HG03565 (cell line): Measurements from ENCODE around the gene YPEL3.
A peak's percentile ranks its signal among the peaks of the same experiment; 100 is the strongest.
"Not testable (repeated sequence)": the region's sequence is repeated elsewhere in the genome, so short reads cannot be mapped to it uniquely, and the experiment has no call there.

Source experiments
- ATAC-seq: cut with Tn5 transposase; IDR thresholded peaks from one replicate; pipeline ENCODE4 v1.9.1; 2021; ENCODE audit warnings: mild to moderate bottlenecking, moderate library complexity; ENCODE audit not compliant: unreplicated experiment

The YPEL3 gene, protein sequence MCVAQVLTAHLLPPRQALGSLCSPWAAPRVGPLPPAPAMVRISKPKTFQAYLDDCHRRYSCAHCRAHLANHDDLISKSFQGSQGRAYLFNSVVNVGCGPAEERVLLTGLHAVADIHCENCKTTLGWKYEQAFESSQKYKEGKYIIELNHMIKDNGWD

DNA sequence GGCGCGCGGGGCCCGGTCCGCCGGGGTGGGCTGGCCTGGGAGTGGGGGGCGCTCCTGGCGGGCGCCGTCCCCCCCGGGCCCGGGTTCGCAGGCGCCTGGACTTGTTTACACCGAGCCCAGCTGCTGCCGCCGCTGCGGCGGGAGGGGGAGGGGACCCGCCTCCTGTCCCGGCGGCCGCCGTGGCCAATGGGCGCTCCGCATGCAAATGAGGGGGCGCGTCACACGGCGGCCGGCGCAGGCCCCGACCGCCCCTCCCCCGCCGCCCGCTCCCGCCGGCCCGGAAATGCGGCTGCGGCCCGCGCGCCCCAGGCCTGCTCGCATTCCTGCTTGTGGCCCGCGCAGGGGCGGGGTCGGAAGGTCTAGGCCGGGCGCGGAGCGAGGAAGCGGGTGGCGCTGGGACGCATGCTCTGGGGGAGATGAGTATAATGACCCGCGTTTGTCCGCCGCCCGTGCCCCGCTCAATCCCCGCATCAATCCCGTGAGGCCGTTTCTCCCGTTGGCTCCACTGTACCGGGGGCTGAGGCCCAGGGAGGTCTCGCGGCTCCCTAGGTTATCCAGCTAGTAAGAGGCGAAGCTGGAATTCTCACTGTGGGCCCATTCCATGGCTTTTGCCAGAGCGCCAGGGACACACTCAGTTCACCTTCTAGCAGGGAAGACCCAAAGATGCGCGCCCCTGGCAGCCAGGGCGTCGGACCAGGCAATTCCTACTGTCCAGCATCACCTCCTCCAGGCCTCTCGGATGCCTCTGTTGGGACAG, at the start of gene YPEL3:
TSS of gene YPEL3 (minus strand) at position 109 of the 757 bp plus-strand sequence. CDS start 731 bp downstream, outside the sequence.
- ATAC-seq, result peak; percentile 31

DNA sequence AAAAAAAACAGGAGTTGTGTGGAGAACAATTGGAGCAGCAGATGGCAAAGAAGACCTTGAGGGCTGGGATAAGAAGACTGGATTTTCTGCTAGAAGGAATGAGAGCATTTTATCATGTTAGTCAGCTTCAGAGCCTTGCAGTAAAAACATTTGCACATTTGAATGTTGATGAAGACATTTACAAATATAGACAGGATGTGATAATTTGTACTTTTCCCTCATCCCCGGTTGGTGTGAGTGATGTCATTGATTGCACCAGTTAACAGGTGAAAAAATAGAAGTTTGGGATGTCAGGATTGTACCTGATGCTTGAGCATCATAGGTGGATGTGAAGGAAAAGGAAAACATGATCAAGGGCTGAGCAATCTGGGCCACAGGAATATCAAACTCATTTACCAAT, 49.6 kb upstream of the YPEL3 start:
- ATAC-seq, result no peak

DNA sequence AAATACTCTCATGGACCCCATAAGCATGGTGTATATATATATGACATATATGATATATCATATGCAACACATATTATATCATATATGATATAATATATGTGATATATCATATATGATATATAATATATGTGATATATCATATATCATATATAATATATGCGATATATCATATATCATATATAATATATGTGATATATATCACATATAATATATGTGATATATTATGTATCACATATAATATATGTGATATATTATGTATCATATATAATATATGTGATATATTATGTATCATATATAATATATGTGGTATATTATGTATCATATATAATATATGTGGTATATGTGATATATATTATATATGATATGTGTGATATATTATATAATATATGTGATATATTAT, 48.9 kb upstream of the YPEL3 start:
- no peak for ATAC-seq

DNA sequence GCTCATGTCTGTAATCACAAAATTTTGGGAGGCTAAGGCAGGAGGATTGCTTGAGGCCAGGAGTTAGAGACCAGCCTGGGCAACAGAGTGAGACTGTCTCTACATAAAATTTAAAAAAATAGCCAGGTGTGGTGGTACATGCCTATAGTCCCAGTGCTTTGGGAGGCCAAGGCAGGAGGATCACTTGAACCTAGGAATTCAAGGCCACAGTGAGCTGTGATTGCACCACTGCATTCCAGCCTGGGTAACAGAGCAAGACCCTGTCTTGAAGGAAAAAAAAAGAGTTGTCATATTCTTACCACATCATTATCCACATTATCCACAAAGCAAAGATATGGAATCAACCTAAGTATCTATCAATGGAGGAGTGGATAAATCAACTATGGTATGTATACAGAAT, 48.0 kb upstream of the YPEL3 start:
- no peak for ATAC-seq

DNA sequence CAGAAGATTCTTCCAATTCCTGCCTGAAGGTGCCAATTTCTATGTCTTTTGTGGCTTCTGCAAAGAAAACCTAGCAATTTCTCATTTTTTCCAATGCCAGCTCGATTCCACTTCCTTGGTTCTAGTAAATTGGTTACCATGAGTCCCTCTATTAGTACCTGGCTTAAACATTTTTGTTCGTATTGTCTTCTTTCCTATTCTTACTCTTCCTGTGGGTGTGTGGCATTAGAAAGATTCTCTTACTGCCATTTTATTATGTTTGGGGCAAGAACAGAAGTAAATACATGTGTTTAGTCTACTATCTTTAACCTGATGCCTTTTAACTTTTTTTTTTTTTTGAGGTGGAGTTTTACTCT, 47.3 kb upstream of the YPEL3 start:
- no peak for ATAC-seq

DNA sequence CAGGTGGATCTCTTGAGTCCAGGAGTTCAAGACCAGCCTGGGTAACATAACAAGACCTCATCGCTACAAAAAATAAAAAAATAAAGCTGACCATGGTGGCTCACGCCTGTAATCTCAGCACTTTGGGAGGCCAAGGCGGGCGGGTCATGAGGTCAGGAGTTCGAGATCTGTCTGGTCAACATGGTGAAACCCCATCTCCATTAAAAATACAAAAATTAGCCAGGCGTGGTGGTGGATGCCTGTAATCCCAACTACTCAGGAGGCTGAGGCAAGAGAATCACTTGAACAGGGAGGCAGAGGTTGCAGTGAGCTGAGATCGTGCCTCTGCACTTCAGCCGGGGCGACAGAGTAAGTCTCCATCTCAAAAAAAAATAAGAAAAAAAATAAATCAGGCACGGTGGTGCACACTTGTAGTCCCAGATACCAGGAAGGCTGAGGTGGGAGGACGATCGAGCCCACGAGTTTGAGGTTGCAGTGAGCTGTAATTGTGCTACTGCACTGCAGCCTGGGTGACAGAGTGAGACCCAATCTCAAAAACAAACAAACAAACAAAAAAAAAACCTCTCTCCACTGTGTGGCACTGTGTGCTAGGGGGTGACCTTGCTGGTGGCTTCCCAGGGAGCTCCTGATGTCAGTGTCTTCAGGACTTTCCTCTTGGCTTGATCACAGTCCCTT, 46.8 kb upstream of the YPEL3 start:
- no peak for ATAC-seq

DNA sequence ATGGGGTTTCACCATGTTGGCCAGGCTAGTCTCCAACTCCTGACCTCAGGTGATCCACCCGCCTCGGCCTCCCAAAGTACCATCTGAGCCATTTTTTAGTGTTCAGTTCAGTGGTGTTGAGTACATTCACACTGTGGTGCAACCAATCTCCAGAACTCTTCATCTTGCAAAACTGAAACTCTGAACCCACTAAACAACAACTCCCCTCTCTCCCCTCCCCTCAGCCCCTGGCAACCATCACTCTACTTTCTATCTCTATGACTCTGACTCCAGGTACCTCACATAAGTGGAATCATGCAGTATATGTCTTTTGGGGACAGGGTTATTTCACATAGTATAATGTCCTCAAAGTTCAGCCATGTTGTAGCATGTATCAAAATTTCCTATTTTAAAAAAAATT, 45.7 kb upstream of the YPEL3 start:
- no peak for ATAC-seq

DNA sequence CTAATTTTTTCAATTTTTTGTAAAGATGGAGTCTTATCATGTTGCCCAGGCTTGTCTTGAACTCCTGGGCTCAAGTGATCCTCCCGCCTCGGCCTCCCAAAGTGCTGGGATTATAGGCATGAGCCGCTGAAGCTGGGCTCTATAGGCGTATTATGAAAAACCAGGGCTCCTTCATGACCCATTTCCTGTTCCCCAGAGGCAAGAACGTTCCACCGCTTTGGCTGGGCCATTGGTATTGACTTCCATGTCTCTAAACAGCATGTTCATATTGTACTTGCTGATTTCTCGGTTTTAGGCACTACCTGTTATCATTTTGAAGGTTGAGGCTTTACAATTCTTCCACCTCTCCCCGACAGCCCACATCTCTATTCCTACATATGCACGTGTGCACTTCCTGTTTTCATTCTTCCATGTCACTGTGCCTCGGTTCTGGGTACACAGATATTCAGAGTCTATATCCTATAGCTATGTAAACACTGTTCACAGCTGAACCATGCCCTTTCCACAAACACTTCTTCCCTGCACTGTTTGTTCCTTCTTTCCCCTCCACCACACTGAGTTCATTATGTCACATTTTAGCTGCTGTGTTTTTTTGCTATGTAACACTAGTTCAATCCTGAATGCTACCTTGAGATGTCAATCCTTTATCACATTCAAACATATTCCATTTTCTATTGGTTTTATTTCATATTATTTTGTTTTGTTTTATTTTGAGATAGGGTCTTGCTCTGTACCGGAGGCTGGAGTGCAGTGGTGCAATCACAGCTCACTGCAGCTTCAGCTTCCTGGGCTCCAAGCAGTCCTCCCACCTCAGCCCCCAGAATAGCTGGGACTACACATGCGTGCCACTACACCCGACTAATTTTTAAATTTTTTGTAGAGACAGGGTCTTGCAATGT, 43.8 kb upstream of the YPEL3 start:
- ATAC-seq, result no peak

DNA sequence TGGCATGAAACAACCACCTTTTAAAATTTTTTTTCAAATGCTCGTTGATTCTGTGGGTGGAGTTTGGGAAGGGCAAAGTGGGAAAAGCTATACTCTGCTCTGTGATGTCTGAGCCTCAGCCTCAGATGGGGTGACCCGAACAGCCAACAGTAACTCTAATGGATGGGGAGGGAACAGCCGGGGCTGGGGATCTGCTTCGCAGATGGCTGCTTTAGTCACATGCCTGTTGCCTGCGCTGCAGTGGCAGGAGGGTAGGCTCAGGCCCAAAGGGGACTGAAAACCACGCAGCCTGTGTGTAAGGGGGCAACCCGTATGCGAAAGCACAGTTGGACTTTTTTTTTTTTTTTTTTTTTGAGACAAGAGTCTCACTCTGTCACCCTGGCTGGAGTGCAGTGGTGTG, 41.9 kb upstream of the YPEL3 start:
- ATAC-seq, result no peak

DNA sequence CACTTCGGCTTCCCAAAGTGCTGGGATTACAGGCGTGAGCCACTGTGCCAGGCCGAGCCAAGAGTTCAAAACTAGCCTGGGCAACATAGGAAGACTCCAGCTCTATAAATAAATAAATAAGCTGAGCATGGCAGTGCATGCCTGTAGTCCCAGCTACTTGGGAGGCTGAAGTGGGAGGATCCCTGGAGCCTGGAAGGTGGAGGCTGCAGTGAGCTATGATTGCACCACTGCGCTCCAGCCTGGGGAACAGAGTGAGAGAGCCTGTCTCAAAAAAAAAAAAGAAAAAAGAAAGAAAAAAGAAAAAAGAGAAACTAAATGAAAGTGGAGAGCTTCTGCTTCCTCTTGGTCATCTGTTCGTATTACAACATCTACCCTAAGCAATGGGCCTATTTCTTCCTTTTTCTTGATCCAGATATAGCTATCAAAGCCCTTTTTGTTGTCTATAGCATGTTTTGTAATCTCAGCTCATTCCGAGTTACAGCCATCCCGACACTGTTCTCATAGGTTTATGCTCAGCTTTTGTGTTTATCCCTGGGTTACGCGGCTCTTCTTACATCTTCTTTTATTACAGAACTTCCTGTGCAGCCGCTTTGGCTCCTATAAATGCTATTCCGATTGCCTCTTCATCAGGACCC, 41.1 kb upstream of the YPEL3 start:
- no peak for ATAC-seq

DNA sequence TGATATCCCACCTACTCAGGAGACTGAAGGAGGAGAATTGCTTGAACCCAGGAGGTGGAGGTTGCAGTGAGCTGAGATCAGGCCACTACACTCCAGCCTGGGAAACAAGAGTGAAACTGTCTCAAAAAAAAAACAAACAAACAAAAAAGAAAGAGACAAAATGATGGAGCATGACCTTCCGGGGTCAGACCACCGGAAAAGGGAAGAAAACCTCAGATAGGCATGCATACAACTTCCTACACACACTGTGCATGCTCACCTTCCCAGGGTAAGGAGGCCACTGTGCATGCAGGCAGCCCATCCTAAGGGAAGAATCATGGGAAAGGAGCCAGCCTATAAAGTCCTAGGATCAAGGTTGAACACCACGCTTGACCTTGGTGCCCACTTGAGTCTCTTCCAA, 36.6 kb upstream of the YPEL3 start:
- ATAC-seq, result no peak

DNA sequence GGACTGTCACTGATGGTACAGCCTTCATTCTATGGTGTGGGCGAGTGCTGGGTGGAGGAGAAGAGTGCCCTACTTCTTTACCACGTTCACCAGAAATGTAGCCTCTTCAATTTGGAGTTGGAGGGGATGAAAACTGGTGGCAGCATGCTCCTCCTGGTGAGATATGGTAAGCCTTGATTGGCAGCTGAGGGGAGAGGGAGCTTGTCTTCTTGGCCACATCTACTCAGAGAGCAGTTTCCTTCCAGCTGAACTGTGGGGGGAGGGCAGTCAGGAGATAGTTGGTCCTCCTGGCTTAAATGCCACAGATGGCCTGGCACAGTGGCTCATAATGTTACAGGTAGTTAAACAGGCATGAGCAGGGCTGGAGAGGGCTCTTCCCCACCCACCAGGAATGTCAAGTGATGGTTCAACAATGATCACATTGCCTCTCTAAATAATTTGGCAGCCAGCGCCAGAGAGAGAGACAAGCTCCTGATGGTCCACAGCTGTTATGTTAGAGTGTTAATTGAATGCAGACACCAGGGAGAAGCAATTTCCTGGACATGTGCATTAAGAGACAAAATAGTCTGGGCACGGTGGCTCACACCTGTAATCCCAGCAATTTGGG, 36.0 kb upstream of the YPEL3 start:
- no peak for ATAC-seq

DNA sequence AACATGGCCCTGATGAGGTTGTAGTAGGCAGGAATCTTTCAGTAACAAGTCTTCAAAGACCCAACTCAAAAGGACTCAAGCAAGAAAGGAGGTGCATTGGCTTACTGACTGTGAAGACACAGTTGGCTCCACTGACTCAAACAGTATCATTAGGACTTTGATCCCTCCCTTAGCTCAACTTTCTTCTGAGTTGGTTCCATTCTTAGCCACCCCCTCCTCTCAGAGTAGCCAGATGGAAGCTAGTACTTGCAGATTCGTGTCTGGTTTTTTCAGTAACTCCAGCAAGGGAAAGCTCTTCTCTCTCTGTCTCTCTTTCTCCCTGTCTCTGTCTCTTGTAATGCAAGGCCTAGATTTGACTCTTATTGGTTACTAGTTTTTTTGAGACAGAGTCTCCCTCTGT, 32.0 kb upstream of the YPEL3 start:
- no peak for ATAC-seq

DNA sequence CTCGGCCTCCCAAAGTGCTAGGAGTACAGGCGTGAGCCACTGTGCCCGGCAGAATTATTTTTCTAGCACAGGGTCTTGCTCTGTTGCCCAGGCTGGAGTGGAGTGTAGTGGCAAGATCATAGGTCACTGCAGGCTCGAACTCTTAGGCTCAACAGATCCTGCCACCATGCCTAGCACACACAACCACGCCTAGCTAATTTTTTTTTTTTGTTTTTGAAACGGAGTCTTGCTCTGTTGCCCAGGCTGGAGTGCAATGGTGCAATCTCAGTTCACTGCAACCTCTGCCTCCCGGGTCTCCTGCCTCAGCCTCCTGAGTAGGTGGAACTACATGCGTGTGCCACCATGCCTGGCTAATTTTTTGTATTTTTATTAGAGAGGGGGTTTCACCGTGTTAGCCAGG, 29.7 kb upstream of the YPEL3 start:
- not testable (repeated sequence) for ATAC-seq

DNA sequence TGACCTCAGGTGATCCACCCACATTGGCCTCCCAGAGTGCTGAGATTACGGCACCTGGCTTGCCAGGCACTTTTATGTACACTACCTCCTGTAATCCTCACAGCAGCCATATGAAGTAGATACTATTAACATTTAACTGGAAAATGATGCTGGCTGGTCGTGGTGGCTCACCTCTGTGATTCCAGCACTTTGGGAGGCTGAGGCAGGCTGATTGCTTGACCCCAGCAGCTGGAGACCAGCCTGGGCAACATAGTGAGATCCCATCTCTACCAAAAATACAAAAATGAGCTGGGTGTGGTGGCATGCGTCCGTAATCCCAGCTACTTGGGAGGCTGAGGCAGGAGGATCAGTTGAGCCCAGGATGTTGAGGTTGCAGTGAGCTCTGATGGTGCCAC, 29.0 kb upstream of the YPEL3 start:
- no peak for ATAC-seq

DNA sequence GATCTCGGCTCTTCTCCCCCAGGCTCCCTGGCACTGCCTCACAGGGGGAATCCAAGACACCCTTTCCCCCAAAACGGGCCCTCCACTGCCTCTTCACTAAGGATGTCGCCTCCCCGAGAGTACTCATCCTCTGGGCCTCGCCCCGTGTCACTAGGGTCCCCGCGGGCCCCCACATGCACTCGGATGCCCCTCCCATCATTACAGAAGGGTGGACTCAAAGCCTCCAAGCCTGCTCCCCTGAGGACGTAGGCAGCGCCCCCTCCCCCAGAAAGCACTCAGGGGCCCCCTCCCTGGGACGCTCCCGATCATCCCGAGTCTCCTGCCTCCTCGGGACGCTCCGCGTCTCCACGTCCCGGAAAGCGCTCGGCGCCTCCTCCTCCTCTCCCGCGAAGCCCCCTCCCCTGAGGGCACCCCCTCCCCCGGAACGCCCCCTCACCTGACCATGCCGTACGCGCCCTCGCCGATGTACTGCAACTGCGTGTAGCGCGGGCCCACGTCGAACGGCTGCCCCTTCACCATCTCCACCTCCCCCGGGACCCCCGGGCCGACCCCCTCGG, 26.7 kb upstream of the YPEL3 start:
- no peak for ATAC-seq

DNA sequence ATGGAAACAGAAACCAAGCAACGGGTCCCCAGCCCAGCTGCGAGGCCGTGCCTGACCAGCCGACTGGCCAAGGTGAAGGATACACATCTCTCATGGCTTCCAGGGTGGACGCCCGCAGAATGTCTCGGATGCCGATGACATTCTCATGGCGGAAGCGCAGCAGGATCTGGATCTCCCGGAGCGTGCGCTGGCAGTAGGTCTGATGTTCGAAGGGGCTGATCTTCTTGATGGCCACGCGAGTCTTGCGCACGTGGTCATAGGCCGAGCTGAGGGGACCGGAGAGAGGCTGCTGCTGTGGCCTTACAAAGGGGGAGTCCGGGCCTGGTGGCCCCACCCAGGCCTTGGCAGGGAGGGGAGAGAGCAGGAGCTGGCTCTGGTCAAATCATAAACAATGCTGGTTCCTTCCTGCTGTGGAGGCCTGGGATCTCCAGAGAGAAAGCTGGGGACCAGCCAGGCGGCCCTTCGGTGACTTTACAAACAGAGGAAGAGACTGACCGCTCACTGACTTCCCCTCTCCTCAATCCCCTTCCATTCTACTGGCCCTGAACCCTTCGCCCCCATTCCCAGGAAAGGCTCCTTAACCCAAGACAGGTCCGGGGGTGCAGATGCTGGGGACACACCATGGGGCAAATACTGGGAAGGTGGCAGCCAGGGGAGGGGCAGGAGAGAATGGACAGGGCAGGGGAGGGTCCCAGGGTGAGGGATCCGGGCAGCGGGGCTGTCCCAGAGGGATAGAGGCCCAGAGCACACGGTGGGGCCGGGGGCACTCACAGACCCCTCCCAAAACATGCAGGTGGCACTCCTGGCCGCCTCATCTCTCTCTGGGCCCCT, 25.9 kb upstream of the YPEL3 start:
- no peak for ATAC-seq

DNA sequence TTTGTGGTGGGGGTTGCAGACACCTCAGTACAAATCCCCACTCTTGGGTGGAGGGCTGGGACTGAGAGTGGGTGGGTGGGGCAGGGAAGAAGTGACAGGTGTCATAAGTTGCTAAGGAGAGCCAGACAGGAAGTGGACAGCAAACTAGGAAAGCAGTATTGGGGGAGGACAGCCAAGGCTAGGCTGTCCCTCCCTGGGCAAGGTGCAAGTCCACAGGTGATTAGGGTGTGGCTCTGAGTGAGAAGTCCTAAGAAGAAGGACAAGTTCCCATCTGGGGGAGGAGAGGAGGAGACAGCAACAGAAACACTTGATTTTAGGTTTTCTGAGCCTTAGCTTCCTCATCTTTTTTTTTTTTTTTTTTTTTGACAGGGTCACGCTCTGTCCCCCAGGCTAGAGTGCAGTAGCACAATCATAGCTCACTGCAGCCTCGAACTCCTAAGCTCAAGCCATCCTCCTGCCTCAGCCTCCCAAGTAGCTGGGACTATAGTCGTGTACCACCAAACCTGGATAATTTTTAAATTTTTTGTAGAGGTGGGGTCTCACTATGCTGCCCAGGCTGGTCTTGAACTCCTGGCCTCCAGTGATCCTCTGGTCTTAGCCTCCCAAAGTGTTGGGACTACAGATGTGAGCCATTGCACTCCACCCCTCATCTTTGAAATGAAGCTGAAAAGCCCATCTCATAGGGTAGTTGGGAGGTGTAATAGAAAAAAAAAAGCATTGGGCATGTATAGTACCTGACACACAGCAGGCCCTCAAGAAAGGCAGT, 24.5 kb upstream of the YPEL3 start:
- ATAC-seq, result no peak

DNA sequence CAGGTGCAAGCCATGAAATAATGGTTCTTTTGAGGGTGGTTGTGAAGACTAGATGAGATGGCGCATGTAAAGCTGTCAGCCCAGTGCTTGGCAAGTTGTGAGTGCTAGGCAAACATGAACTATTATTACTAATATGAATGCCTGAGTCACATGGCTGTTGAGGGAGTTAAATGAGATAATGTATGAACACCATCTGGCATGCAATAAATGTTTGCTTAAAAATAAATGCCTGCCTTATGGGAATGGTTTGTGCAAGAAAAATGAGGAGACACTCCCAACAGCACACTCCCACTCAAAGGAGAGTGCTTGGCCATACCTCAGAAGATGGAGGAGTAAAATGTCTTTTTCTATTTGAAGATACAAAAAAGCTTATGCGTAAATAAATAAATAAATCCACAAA, 23.4 kb upstream of the YPEL3 start:
- ATAC-seq, result no peak
